OCI-LY7 (cell line): ENCODE data around the gene OPCML.

Experiments
- CTCF ChIP-seq: fragments of 200-600 bp; sonication (generic); conservative IDR thresholded peaks from 2 replicates; pipeline ENCODE4 v1.5.1; 2014; ENCODE audit warnings: mild to moderate bottlenecking, antibody characterized with exemption, low read length, moderate library complexity, mixed read lengths
- EZH2phosphoT487 ChIP-seq: fragments of 200-600 bp; sonication (generic); IDR thresholded peaks from 2 replicates; pipeline ENCODE4 v1.6.1; 2018; ENCODE audit warnings: low read depth, borderline replicate concordance, mild to moderate bottlenecking, mixed run types, antibody characterized with exemption, low read length, moderate library complexity, mixed read lengths

- TF ChIP-seq CTCF (no peak), EZH2phosphoT487 (no peak)
Measured at GRCh38 chr11:133041181-133041580, 491.1 kb downstream of the OPCML start.
